Peyer's patch (tissue), 4 donors: ENCODE data around the gene GPR37L1. TPM values are rescaled to one million over a fixed set of nuclear protein-coding genes. Genes with fewer than 3 reads are reported as not detected.
A peak's percentile ranks its signal among the peaks of the same experiment; 100 is the strongest.

Source experiments
- DNase-seq, 3 donors: peaks; one replicate each; pipeline ENCODE4 v3.0.0-alpha.2; 2017 to 2019
- H3K27ac ChIP-seq, 4 donors: fragments of 200-600 bp; sonication (generic); one replicate each; pipeline ENCODE4 v1.5.1; 2016 to 2019
- H3K27me3 ChIP-seq, 2 donors: fragments of 200-600 bp; sonication (generic); one replicate each; pipeline ENCODE4 v1.5.1; 2019
- H3K36me3 ChIP-seq, 3 donors: fragments of 200-600 bp; sonication (generic); one replicate each; pipeline ENCODE4 v1.5.1; 2016 to 2019
- H3K4me1 ChIP-seq, 4 donors: fragments of 200-600 bp; sonication (generic); one replicate each; pipeline ENCODE4 v1.5.1; 2016 to 2019
- H3K4me3 ChIP-seq, 4 donors: fragments of 200-600 bp; sonication (generic); 1 replicate in 3 of 4; 2 replicates in 1 of 4; pipeline ENCODE4 v1.5.1; 2016 to 2019; ENCODE audit warnings: mild to moderate bottlenecking in 1 of 4
- H3K9me3 ChIP-seq, 4 donors: fragments of 200-600 bp; sonication (generic); one replicate each; pipeline ENCODE4 v1.5.1; 2016 to 2019; ENCODE audit warnings: mild to moderate bottlenecking in 1 of 4
- CTCF ChIP-seq, 6 experiments: fragments of 450-650 bp in 4 of 6; fragments of 200-600 bp in 2 of 6; sonication (generic) in 1 of 6; IDR thresholded peaks; one replicate each; pipeline ENCODE4 v1.5.1; 2017 to 2019; ENCODE audit warnings: antibody characterized with exemption in 6 of 6, mild to moderate bottlenecking in 3 of 6, moderate library complexity in 1 of 6
- POLR2A ChIP-seq, 2 donors: fragments of 450-650 bp; IDR thresholded peaks; one replicate each; pipeline ENCODE4 v1.5.1; 2017; ENCODE audit warnings: antibody characterized with exemption in 2 of 2, mild to moderate bottlenecking in 2 of 2, moderate library complexity in 2 of 2
- total RNA-seq, 4 donors: library from RNA; depleted of rRNA; stranded (reverse); fragments of >200 nt; gene quantifications; one replicate each; pipeline ENCODE4 v1.1.0, GENCODE V29; 2016

GPR37L1 gene
- total RNA-seq, 4 donors from 2014 or later = 0.18 to 0.95 (median 0.27) TPM; not detected in 1

- Histone ChIP-seq H3K36me3 (no peaks in the 10 kb centered on the region), H3K4me1 (peaks cover 0 to 35% (median 20%) of the 10 kb centered on the region in 4 donors), H3K27ac (peak overlapping the region; percentile 79 to 95 (median 93)), H3K9me3 (no peaks in the 10 kb centered on the region), H3K27me3 (no peaks in the 10 kb centered on the region), H3K4me3 (peak overlapping the region; percentile 47 to 63 (median 50))
- DNase-seq = peak in 1 of 3 donors; percentile 41
- TF ChIP-seq CTCF (IDR thresholded peaks at IDR 0.05) = no peak
- TF ChIP-seq POLR2A (IDR thresholded peaks at IDR 0.05) = no peak
Measured at GRCh38 chr1:202158810-202159533, 36.3 kb downstream of the GPR37L1 start.

- Histone ChIP-seq H3K4me1 (peaks cover 0 to 43% (median 23%) of the 10 kb centered on the region in 4 donors), H3K27ac (peak overlapping the region; percentile 79 to 95 (median 93)), H3K4me3 (peak overlapping the region; percentile 47 to 63 (median 50)), H3K9me3 (no peaks in the 10 kb centered on the region), H3K27me3 (no peaks in the 10 kb centered on the region), H3K36me3 (no peaks in the 10 kb centered on the region)
- TF ChIP-seq POLR2A (IDR thresholded peaks at IDR 0.05) = no peak
- no peak for TF ChIP-seq CTCF (IDR thresholded peaks at IDR 0.05)
- peak in 2 of 3 donors; percentile 83 to 88 for DNase-seq
Measured at GRCh38 chr1:202159534-202160371, 37.0 kb downstream of the GPR37L1 start.

GRCh38 chr1:202160377-202160940 is 37.7 kb downstream of the GPR37L1 start, which contains the start of gene PTPN7:
TSS of gene PTPN7 (minus strand) at chr1:202160602. CDS start at chr1:202159402, 1,200 bp downstream.
- TF ChIP-seq POLR2A (IDR thresholded peaks at IDR 0.05) = no peak
- peak in 4 of 6 experiments; percentile 8 to 64 (median 33) for TF ChIP-seq CTCF (IDR thresholded peaks at IDR 0.05)
- H3K27me3 ChIP-seq = no peaks in the 10 kb centered on the region
- no peaks in the 10 kb centered on the region for H3K36me3 ChIP-seq
- peaks cover 0 to 48% (median 24%) of the 10 kb centered on the region in 4 donors for H3K4me1 ChIP-seq
- H3K9me3 ChIP-seq = no peaks in the 10 kb centered on the region
- H3K27ac ChIP-seq = peak within 1 kb of the TSS; percentile 79 to 95 (median 93)
- DNase-seq = peak in 2 of 3 donors; percentile 84 to 86
- peak within 1 kb of the TSS; percentile 47 to 63 (median 50) for H3K4me3 ChIP-seq

- TF ChIP-seq CTCF (IDR thresholded peaks at IDR 0.05) (no peak), POLR2A (IDR thresholded peaks at IDR 0.05) (no peak)
- peaks cover 0 to 54% (median 24%) of the 10 kb centered on the region in 4 donors for H3K4me1 ChIP-seq
- peak in 1 of 3 donors; percentile 26 for DNase-seq
- no peaks in the 10 kb centered on the region for H3K9me3 ChIP-seq
- peak overlapping the region; percentile 79 to 95 (median 93) for H3K27ac ChIP-seq
- no peaks in the 10 kb centered on the region for H3K27me3 ChIP-seq
- peak overlapping the region; percentile 1 to 63 (median 50) for H3K4me3 ChIP-seq
- no peaks in the 10 kb centered on the region for H3K36me3 ChIP-seq
Measured at GRCh38 chr1:202161151-202162046, 38.7 kb downstream of the GPR37L1 start.
